Measurements from ENCODE around the gene DNAJB6.
"Not testable (repeated sequence)": the region's sequence is repeated elsewhere in the genome, so short reads cannot be mapped to it uniquely, and the experiment has no call there.

DNAJB6 gene

GRCh38 chr7:157445246-157445955 lies 108.6 kb downstream of the DNAJB6 start:
- DNase-seq: no peak

GRCh38 chr7:157445956-157446295 lies 109.1 kb downstream of the DNAJB6 start:
- DNase-seq: no peak

DNA sequence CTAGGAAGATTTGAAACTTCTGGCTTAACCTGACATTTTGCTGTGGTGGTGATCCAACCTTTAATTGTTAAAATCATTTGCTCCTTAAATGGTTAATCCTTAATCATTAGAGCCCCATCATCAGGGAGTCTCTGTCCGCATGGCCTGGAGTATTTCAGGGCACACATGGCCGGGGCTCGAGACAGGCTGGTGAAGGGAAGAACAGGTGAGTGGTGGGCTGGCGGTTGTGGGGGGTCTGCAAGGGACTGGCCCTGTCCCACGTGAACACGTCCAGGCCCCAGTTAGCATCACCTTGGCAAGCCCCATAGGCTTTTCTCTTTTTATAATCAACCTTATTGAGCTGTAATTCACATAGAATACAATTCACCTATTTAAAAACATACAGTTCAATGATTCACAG lies 109.5 kb downstream of the DNAJB6 start:
- no peak for DNase-seq

DNA sequence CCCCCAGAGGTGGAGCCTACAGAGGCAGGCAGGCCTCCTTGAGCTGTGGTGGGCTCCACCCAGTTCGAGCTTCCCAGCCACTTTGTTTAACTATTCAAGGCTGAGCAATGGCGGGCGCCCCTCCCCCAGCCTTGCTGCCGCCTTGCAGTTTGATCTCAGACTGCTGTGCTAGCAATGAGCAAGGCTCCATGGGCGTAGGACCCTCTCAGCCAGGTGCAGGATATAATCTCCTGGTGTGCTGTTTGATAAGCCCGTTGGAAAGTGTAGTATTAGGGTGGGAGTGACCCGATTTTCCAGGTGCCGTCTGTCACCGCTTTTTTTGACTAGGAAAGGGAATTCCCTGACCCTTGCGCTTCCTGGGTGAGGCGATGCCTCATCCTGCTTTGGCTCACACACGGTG lies 117.2 kb downstream of the DNAJB6 start:
- not testable (repeated sequence) for DNase-seq

- DNase-seq: no peak
These were observed 120.8 kb downstream of the DNAJB6 start for GRCh38 chr7:157457355-157458253.

DNA sequence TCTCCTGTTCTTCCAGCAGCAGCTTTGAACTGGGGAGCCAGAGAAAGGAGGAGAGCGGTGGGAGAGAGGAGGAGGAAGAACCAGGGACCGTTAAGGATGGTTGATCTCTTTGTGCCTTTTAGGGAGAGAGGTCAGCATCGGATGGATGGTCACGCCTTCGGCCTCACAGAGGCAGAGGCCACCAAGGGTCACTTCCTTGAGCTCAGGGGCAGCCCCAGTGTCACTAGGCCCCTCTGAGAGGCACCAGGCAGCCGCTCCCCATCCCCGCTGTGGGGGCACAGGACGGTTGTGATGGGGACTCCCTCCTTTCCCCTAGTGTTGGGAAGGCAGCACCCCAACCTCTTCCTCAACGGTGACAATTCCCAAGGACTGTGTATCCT lies 121.4 kb downstream of the DNAJB6 start:
- DNase-seq: no peak

DNA sequence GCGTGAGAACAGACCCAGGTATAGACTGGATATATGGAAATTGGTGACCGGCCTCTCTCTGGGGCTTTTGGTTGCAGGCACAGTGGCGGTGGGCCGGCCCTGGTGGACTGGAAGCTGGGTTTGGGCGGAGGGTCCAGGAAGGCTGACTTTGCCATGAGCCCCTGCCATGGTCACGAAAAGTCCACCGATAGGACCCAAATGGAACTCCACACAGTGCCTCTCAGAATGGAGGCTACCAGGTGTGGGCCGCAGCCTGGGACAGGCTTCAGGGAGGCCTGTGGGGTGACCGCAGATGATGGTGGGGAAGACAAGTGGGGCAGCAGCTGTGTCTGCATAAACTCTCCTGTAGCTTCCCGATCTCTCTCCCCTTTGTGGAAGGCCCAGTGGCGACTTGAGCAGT lies 123.2 kb downstream of the DNAJB6 start:
- DNase-seq: no peak

- DNase-seq: no peak
These were observed 123.9 kb downstream of the DNAJB6 start for GRCh38 chr7:157460721-157461120.

DNA sequence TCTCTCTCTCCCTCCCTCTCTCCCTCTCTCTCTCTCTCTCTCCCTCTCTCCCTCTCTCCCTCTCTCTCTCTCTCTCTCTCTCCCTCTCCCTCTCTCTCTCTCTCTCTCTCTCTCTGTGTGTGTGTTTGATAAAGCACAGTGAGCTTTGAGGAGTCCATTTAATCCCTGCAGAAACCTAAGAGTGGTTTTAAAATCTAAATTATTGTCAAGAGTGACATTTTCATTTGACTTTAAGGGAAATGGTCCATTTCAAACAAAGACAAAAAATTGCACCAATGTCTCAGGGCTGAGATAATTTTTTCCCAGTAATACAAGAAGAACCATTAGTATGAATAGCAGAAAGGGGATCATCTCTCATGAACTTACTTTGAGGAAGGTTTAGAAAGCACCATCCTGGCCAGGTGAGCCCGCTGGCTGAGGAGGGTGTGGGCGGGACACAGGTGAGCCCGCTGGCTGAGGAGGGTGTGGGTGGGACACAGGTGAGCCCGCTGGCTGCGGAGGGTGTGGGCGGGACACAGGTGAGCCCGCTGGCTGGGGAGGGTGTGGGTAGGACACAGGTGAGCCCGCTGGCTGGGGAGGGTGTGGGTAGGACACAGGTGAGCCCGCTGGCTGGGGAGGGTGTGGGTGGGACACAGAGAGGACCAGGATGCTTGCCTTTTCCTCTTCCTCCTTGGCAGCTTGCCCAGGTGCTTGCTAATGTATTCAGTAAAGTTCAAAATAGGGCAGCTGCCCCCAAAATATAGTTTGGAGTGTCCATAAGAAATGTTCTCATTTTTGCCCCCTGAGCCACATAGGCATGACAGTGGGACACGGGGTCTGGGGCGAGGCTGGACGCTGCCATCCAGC lies 125.0 kb downstream of the DNAJB6 start:
- no peak for DNase-seq

GRCh38 chr7:157462419-157462771 lies 125.6 kb downstream of the DNAJB6 start:
- DNase-seq: no peak

GRCh38 chr7:157462840-157463239 lies 126.0 kb downstream of the DNAJB6 start:
- no peak for DNase-seq

DNA sequence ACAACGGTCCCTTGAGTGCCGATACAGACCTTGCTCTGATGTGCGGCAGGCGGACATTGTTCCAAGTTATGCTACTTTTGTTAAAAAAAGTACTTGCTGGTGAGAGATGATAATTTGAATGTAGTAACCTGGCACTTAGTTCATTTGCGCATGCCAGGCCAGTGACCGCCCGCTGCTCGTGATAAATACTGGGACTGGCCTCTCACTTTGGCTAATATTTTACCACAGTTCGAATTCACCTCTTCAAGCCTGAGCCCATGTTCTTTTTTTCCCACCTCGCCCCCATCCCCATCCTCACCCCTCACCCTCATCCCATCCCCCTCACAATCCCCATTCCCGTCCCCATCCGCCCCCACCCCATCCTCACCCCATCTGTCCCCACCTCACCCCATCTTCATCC lies 126.4 kb downstream of the DNAJB6 start:
- DNase-seq: no peak

DNA sequence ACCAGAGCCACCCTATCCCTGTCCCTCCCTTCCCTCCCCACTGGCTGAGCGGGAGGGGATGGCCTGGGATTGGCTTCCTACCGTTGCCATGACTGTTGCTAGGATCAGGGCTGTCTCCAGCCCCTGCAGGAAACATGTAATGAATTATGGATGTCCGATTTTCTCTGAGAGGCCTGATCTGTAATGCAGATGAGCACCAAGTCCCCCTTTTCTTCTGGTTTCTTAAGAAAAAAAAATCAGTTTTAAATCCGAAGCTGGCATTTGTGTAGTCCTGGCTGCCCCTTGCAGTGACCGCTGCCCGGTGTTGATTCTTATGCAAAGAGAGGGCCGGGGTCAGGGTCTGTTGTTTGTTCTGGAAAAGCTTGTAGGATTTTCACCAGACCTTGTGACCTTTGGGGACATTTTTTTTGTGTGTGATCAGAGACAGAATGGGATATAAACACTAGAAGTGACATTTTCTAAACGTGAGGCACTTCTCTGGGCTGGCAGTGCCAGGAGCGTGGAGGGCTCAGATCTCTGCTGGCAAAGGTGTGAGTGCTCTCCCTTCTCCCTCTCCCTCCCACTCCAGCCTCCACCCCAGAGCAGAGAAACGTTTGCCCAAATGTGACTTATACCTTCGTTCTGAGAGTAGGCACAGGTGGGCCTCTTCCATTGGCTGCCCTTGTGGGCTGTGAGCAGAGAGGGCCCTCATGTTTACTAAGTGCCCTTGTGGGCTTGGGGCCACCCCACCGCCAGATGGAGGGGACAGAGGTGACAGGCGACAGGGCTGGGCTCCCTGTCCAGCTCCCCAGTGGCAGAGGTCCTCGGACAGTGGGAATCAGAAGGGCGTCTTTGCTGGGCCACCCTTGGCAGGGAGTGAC lies 127.5 kb downstream of the DNAJB6 start:
- DNase-seq: no peak

- no peak for DNase-seq
These were observed 128.4 kb downstream of the DNAJB6 start for GRCh38 chr7:157464971-157465886.

- no peak for DNase-seq
These were observed 129.4 kb downstream of the DNAJB6 start for GRCh38 chr7:157465891-157466866.

- DNase-seq: no peak
These were observed 130.1 kb downstream of the DNAJB6 start for GRCh38 chr7:157466867-157467261.

Data from T-helper 9 cell (primary cell).